Stomach (tissue), 4 donors: ENCODE measurements around the gene PTPN3.

ENCODE experiments used
- CTCF ChIP-seq, 7 experiments: fragments of 450-650 bp in 4 of 7; fragments of 200-600 bp in 3 of 7; sonication (generic) in 3 of 7; IDR thresholded peaks; one replicate each; pipeline ENCODE4 v1.5.1; 2016 to 2019; ENCODE audit warnings: antibody characterized with exemption in 7 of 7, control low read depth in 2 of 7, mild to moderate bottlenecking in 1 of 7
- EP300 ChIP-seq: sonication (generic); formaldehyde crosslinking; IDR thresholded peaks from one replicate; pipeline ENCODE4 v1.6.1; 2017; ENCODE audit warnings: antibody characterized with exemption

- TF ChIP-seq CTCF (IDR thresholded peaks at IDR 0.05): no peak
- no peak for TF ChIP-seq EP300
These were observed 89.2 kb downstream of the PTPN3 start for GRCh38 chr9:109408759-109409462.
